Caco-2 (cell line): ENCODE measurements around the gene CNOT8. TPM values are rescaled to one million over a fixed set of nuclear protein-coding genes. Genes with fewer than 3 reads are reported as not detected.
A peak's percentile ranks its signal among the peaks of the same experiment; 100 is the strongest.

Experiments
- BruUV-seq: library from RNA; stranded (reverse); fragments of 400-500 nt; replicated peaks from 2 replicates; lab custom pipeline; 2021; lab: Mats Ljungman, UMichigan
- CTCF ChIA-PET: fragments of 300-600 bp; sonication (Branson Sonifier 250); formaldehyde crosslinking; loops from one replicate; lab custom pipeline; 2022; ENCODE audit warnings: antibody characterized with exemption; lab: Charles Lee
- POLR2A ChIA-PET: fragments of 300-600 bp; sonication (Branson Sonifier 250); formaldehyde crosslinking; loops from one replicate; lab custom pipeline; 2022; ENCODE audit warnings: antibody characterized with exemption; lab: Charles Lee
- DNase-seq, 2 experiments: peaks; one replicate each; pipeline versions ENCODE4 v3.0.0 to v3.0.0-alpha.2; 2020 to 2022
- H3K27me3 ChIP-seq: replicated peaks from 2 replicates; pipeline ENCODE4 v1.6.0; 2011; ENCODE audit warnings: low read length; ENCODE audit not compliant: control insufficient read depth, insufficient read depth
- H3K36me3 ChIP-seq: 2 replicates; pipeline ENCODE4 v1.5.1; 2011; ENCODE audit warnings: low read length; ENCODE audit not compliant: control insufficient read depth, insufficient read depth
- H3K4me1 ChIP-seq: fragments of 250-450 bp; sonication (Bioruptor Pico); 2 replicates; pipeline ENCODE4 v1.5.1; 2020; ENCODE audit warnings: mild to moderate bottlenecking
- H3K4me3 ChIP-seq: 2 replicates; pipeline ENCODE4 v1.5.1; 2011; ENCODE audit warnings: low read depth, mild to moderate bottlenecking, control low read depth, low read length
- H3K9me3 ChIP-seq: fragments of 250-450 bp; sonication (Bioruptor Pico); 2 replicates; pipeline ENCODE4 v1.5.1; 2020; ENCODE audit warnings: mild to moderate bottlenecking, moderate library complexity
- H3K27ac Mint-ChIP-seq: one replicate; pipeline ENCODE4 v1.8.0; 2022; ENCODE audit warnings: mixed read lengths; ENCODE audit not compliant: unreplicated experiment
- H3K27me3 Mint-ChIP-seq: one replicate; pipeline ENCODE4 v1.8.0; 2022; ENCODE audit warnings: mixed read lengths; ENCODE audit not compliant: insufficient read depth, unreplicated experiment
- H3K36me3 Mint-ChIP-seq: one replicate; pipeline ENCODE4 v1.8.0; 2022; ENCODE audit warnings: mild to moderate bottlenecking, mixed read lengths; ENCODE audit not compliant: insufficient read depth, unreplicated experiment
- H3K4me1 Mint-ChIP-seq: one replicate; pipeline ENCODE4 v1.8.0; 2022; ENCODE audit warnings: low read depth, mixed read lengths; ENCODE audit not compliant: unreplicated experiment
- H3K4me3 Mint-ChIP-seq: one replicate; pipeline ENCODE4 v1.8.0; 2022; ENCODE audit warnings: mild to moderate bottlenecking, moderate library complexity, mixed read lengths; ENCODE audit not compliant: unreplicated experiment
- H3K9me3 Mint-ChIP-seq: one replicate; pipeline ENCODE4 v1.8.0; 2022; ENCODE audit warnings: mixed read lengths; ENCODE audit not compliant: unreplicated experiment
- intact Hi-C: fragments of 100-400 bp; cut with micrococcal nuclease; formaldehyde crosslinking; loops from one replicate; pipeline ENCODE4 v1.10.0; 2022; ENCODE audit not compliant: unreplicated experiment
- total RNA-seq: library from RNA; stranded (reverse); gene quantifications from 2 replicates; pipeline ENCODE4 v1.2.3, GENCODE V29; 2022
- TF ChIP-seq, protein P1 (sequence below), 2 experiments: fragments of 200-600 bp in 1 of 2; IDR thresholded peaks; 1 replicate in 1 of 2; 2 replicates in 1 of 2; pipeline versions ENCODE4 v1.5.1 to v1.8.0; 2011 to 2022; ENCODE audit warnings: antibody characterized with exemption in 1 of 2, control low read depth in 1 of 2, inconsistent platforms in 1 of 2, low read depth in 1 of 2, low read length in 1 of 2, mild to moderate bottlenecking in 1 of 2, moderate library complexity in 1 of 2; ENCODE audit not compliant: insufficient read depth in 1 of 2, severe bottlenecking in 1 of 2, unreplicated experiment in 1 of 2

The CNOT8 gene
- total RNA-seq, 1 experiment from 2014 or later, result 38.1 TPM

DNA sequence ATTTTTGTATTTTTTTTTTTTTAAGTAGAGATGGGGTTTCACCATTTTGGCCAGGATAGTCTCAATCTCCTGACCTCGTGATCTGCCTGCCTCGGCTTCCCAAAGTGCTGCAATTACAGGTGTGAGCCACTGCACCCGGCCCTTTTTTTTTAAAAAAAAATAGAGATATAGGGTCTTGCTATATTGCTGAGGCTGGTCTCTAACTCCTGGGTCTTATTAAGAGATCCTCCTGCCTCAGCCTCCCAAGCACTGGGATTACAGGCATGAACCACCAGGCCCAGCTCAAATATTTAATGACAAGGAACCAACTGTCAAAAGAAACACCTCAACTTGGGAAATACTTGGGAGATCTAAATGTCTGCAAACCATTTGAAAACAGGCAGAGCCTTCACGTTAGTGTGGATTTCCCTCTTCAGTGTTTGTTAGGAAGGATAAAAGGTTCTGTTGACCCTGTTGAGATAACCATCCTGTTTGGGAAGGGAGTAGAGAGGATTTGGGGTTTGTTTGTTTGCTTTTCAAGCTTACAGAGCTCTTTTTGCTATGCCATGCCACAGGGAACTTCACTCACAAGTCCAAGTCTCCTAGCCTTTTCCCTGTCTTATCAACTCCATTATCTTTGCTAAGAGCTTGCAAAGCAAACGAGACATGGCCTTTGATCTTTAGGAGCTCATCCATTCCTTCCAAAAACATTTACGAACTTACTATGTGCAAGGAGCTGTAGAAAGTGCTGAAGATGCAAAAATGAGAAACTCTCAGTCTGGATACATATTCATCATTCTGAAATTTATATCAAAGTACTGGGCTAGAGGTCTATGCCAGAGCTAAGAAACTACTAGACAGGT is 15.5 kb upstream of the CNOT8 start:
- no TSS peak for BruUV-seq
- DNase-seq, result peak; percentile 56 to 63
- Mint-ChIP-seq H3K4me3 (peak overlapping the region; percentile 29), H3K27me3 (no peaks in the 10 kb centered on the region), H3K9me3 (no peaks in the 10 kb centered on the region), H3K4me1 (peaks cover 32% of the 10 kb centered on the region), H3K36me3 (peaks cover 8% of the 10 kb centered on the region), H3K27ac (no peak overlapping the region)
- POLR2A ChIA-PET, result interaction anchor here (0.6 to 1.3 kb wide), 2 partner anchors 16 to 193 kb away, joined by 7 to 9 read pairs; partner anchors contain the start of gene CNOT8
- TF ChIP-seq, protein P1, sequence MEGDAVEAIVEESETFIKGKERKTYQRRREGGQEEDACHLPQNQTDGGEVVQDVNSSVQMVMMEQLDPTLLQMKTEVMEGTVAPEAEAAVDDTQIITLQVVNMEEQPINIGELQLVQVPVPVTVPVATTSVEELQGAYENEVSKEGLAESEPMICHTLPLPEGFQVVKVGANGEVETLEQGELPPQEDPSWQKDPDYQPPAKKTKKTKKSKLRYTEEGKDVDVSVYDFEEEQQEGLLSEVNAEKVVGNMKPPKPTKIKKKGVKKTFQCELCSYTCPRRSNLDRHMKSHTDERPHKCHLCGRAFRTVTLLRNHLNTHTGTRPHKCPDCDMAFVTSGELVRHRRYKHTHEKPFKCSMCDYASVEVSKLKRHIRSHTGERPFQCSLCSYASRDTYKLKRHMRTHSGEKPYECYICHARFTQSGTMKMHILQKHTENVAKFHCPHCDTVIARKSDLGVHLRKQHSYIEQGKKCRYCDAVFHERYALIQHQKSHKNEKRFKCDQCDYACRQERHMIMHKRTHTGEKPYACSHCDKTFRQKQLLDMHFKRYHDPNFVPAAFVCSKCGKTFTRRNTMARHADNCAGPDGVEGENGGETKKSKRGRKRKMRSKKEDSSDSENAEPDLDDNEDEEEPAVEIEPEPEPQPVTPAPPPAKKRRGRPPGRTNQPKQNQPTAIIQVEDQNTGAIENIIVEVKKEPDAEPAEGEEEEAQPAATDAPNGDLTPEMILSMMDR (IDR thresholded peaks at IDR 0.05; ENCODE audit: insufficient read depth in 1 of 2, low read depth in 1 of 2, low read length in 1 of 2, severe bottlenecking in 1 of 2, unreplicated experiment in 1 of 2), result no peak
- H3K27me3 ChIP-seq, result no peaks in the 10 kb centered on the region
- H3K36me3 ChIP-seq, result no peaks in the 10 kb centered on the region
- CTCF ChIA-PET, result interaction anchor here (1.2 to 1.3 kb wide), 3 partner anchors 26 to 193 kb away, joined by 3 to 11 read pairs (median 3); no protein-coding TSS in a partner anchor
- peaks cover 47% of the 10 kb centered on the region for H3K4me1 ChIP-seq
- H3K4me3 ChIP-seq, result no peak overlapping the region
- intact Hi-C loops, result loop anchor here (1.0 to 2.0 kb wide), 2 partner anchors 15 to 48 kb away; partner anchors contain the start of gene CNOT8
- no peaks in the 10 kb centered on the region for H3K9me3 ChIP-seq

DNA sequence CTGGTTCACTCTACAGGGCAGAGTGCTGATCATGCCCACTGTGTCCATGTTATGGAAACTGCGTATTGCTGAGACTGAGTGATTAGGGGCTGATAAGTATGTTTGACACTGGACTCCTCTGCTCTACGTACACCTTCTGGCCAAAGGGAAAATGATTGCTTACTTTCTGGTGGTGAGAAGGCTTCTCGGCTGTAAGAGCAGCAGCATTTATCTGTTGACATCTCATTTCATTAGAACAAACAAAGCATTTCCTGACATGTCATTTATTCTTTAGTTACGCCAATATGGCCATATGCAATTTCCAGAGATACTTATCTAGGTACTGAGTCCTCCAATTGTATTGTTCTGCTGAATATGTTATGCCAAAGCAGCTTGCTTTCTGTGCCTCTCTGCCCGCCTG is 13.6 kb upstream of the CNOT8 start:
- ChIA-PET POLR2A (no interaction called here), CTCF (no interaction called here)
- intact Hi-C loops, result no loop called here
- H3K27ac Mint-ChIP-seq, result no peak overlapping the region
- Histone ChIP-seq H3K4me1 (peaks cover 44% of the 10 kb centered on the region), H3K36me3 (no peaks in the 10 kb centered on the region), H3K9me3 (no peaks in the 10 kb centered on the region), H3K4me3 (no peak overlapping the region), H3K27me3 (no peaks in the 10 kb centered on the region)
- H3K4me1 Mint-ChIP-seq, result peaks cover 25% of the 10 kb centered on the region
- no peaks in the 10 kb centered on the region for H3K27me3 Mint-ChIP-seq
- DNase-seq, result no peak
- TF ChIP-seq, protein P1 (IDR thresholded peaks at IDR 0.05; ENCODE audit: insufficient read depth in 1 of 2, low read depth in 1 of 2, low read length in 1 of 2, severe bottlenecking in 1 of 2, unreplicated experiment in 1 of 2), result no peak
- H3K36me3 Mint-ChIP-seq, result peaks cover 6% of the 10 kb centered on the region
- no TSS peak for BruUV-seq
- no peak overlapping the region for H3K4me3 Mint-ChIP-seq
- no peaks in the 10 kb centered on the region for H3K9me3 Mint-ChIP-seq

DNA sequence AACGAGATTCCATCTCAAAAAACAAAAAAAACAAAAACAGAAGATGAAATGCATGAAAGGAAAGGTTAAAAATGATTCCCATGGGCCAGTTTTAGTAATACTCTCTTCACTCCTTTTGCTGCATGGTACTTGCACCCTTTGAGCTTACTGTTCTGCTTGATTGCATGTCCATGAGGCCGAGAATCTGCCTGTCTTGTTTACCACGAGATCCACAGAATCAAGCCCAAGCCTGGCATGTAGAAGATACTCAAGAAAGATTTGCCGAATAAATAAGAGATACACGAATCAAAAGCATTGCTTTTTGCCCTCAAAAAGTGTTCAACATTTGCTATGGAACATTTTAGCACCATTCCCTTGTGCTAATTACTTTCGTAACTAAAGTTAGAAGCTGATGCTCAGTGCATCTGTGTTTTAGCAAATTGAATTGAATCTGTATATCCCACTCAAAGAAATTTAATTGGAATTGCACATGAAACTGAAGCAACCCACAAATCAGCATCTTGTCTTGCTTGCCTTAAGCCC is 9.1 kb upstream of the CNOT8 start:
- peaks cover 8% of the 10 kb centered on the region for H3K4me1 ChIP-seq
- H3K4me1 Mint-ChIP-seq, result no peaks in the 10 kb centered on the region
- no peaks in the 10 kb centered on the region for H3K9me3 ChIP-seq
- TF ChIP-seq, protein P1 (IDR thresholded peaks at IDR 0.05; ENCODE audit: insufficient read depth in 1 of 2, low read depth in 1 of 2, low read length in 1 of 2, severe bottlenecking in 1 of 2, unreplicated experiment in 1 of 2), result no peak
- no TSS peak for BruUV-seq
- no peak overlapping the region for H3K4me3 Mint-ChIP-seq
- H3K36me3 Mint-ChIP-seq, result no peaks in the 10 kb centered on the region
- H3K27me3 Mint-ChIP-seq, result no peaks in the 10 kb centered on the region
- POLR2A ChIA-PET, result no interaction called here
- no peaks in the 10 kb centered on the region for H3K36me3 ChIP-seq
- intact Hi-C loops, result no loop called here
- H3K9me3 Mint-ChIP-seq, result no peaks in the 10 kb centered on the region
- no peak overlapping the region for H3K27ac Mint-ChIP-seq
- CTCF ChIA-PET, result no interaction called here
- H3K4me3 ChIP-seq, result no peak overlapping the region
- DNase-seq, result no peak
- H3K27me3 ChIP-seq, result no peaks in the 10 kb centered on the region
